ENCODE measurements around the gene VPS45.

VPS45 gene

GRCh38 chr1:150076066-150076465 is 8.5 kb downstream of the VPS45 start:
- no peak for DNase-seq

DNA sequence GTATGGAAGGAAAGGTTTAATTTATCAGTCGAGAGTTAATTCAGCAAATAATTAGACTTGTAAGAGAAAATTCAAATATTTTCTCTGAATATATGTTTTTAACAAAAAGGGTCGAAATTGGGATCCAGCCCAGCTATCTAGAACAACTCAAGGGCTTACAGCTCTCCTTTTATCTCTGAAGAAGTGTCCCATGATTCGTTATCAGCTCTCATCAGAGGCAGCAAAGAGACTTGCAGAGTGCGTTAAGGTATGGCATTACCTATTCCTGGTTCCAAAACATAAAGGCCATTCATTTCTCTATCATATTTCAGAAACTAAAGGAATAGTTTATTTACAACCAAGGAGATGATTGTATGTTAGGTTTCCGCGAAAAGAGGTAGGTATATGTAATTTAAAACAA is 9.4 kb downstream of the VPS45 start:
- DNase-seq: no peak

DNA sequence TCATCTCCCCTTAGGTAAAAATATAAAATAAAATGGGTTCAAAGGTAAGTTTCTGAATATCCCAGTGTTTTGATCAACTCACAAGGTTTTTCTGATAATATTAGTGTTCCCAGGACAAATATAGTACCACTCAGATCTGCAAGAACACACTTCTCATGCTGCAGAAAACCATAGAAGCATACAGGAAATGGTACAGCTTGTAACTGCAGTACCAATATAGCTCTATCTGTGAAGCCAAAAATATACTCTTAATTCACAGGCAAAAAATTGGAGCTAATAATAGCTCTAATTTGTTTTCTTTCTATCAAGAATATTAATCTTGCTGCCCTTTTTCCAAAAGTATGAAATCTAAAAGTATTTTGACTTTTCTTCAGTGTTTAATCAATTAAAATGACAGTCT is 13.2 kb downstream of the VPS45 start:
- DNase-seq: no peak

- DNase-seq: no peak
These were observed 14.9 kb downstream of the VPS45 start for GRCh38 chr1:150082494-150082893.

DNA sequence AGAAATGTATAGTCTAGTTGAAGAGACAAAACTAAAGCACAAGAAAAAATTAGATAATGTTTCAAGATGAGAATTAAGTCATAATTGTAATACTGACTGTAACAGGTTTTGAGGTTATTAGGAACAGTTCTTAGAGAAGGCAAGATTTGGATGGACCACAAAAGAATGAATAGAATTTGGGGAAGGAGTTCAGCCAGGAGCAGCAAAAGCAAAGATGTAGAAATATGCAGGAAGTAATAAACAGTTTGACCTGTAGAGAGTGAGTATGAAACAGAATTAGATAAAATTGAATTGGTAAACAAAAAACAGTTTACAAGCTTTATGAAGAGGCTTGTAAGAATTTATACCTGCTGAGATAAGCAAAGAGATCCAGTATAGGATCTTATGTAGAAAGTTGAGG is 16.3 kb downstream of the VPS45 start:
- no peak for DNase-seq

- no peak for DNase-seq
These were observed 17.8 kb downstream of the VPS45 start for GRCh38 chr1:150085406-150085805.

DNA sequence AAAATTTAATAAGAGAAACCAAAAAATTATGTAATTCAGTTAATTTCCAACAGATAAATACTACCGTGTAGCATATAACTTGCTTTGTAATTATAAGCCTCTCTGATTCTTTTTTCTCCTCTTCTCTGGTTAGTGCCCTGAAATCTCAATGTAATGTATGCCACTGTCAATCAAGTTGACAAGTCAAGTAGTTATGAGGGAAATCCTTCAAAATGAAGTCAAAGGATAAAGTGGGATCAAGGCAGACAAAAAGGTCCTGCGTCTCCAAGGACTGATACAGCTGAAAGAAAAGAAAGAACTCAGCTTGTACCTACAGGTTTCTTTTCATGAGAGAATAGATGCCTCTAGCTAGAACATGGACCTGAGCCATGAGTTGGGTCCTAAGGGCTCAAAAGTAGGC is 19.8 kb downstream of the VPS45 start:
- DNase-seq: no peak

GRCh38 chr1:150089846-150090520 is 22.4 kb downstream of the VPS45 start:
- DNase-seq: no peak

- DNase-seq: no peak
These were observed 24.7 kb downstream of the VPS45 start for GRCh38 chr1:150092180-150092791.

- no peak for DNase-seq
These were observed 26.2 kb downstream of the VPS45 start for GRCh38 chr1:150093805-150094204.

GRCh38 chr1:150094734-150095265 is 27.2 kb downstream of the VPS45 start:
- DNase-seq: no peak

- DNase-seq: no peak
These were observed 35.4 kb downstream of the VPS45 start for GRCh38 chr1:150102986-150103385.

DNA sequence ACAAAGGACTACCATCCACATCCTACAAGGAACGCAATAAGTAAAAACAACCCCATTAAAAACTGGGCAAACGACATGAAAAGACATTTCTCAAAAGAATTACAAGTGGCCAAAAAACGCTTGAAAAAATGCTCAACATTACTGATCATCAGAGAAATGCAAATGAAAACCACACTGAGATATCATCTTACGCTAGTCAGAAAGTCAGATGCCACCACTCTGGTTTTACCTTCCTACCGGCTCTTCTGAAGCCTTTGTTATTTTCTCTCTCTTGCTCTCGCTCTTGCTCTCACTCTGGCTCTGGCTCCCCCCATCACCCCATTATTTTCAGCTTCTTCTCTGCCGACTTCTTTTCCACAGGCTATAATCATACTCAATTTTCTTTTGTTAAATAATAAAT is 38.8 kb downstream of the VPS45 start:
- no peak for DNase-seq

- DNase-seq: no peak
These were observed 42.0 kb downstream of the VPS45 start for GRCh38 chr1:150109586-150109985.

GRCh38 chr1:150110116-150110515 is 42.5 kb downstream of the VPS45 start:
- DNase-seq: no peak

DNA sequence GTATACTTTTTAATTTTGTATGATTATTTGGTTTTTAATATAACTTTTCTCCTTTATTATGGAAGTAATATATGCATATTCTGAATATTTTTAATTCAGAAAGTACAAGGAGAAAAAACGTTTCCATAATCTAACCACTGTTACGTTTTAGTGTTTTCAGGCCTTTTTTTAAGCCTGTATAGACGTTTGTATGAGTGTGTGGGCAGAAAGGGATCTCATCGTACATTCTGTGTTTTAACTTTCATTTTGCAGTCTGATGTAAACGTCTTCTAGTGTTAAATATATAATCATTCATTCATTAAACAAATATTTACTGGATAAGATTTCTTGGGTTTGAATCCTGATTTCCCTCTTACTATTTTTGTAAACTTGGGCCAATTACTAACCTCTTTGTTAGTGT is 44.1 kb downstream of the VPS45 start:
- DNase-seq: no peak

DNA sequence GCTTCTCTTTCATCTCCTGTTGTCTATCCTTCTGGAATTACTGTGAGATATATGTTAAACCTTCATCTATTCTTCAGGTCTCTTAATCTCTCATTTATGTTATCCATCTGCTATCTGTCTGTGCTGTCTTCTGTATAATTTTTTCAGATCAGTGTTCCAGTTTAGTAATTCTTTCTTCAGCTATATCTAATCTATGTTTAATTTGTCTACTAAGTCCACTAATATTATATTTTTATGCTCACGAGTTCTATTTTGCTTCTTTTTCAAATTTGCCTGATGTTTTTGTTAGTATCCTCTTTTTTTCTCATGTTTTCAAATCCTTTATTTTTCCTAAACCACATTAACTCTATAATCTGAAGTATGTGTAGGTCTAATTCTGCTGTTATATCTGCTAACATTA is 47.5 kb downstream of the VPS45 start:
- no peak for DNase-seq

- no peak for DNase-seq
These were observed 51.1 kb downstream of the VPS45 start for GRCh38 chr1:150118716-150119115.

DNA sequence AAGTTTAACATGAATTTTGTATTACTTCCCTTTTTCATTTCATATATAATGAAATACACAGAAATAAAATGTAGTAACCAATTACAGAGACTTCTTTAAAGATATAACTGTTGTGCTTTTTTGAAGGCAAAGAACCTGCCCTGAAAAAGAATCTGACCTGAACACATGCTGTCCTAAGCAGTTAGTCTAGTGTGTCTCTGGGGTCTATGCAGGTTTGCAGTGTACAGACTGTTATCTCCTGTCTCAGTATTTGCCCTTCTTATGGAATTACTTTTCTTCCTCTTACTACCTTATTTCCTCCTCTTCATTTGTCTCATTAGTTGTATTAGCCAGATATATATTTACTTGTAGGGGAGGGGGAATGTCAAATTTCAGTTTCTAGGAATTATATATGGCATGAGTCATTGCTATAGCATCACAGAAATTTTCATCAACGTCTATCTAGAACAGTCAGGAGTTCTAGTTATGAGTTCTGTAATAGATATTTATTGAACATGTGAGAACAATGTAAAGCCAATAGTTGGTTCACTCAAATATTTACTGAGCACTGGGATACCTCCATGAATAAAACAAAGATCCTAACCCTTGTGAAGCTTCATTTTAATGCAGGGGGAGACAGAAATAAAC is 53.8 kb downstream of the VPS45 start:
- no peak for DNase-seq

DNA sequence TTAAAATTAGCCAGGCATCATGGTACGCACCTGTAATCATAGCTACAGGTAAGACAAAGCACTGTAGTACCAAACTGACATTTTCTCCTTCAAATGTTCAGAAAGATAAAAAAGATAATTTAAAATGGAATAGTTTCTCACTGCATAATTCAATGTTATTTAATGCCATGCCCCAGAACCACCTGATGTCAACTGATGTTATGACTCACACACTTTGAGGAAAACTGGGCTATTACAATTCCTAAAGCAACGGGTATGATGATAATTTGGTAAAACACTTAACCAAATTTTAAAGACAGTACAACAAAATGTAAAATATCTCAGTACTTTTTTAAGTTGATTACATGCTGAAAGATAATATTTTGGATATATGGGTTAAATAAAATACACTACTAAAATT is 59.2 kb downstream of the VPS45 start:
- no peak for DNase-seq

GRCh38 chr1:150127464-150127863 is 59.9 kb downstream of the VPS45 start:
- no peak for DNase-seq

DNA sequence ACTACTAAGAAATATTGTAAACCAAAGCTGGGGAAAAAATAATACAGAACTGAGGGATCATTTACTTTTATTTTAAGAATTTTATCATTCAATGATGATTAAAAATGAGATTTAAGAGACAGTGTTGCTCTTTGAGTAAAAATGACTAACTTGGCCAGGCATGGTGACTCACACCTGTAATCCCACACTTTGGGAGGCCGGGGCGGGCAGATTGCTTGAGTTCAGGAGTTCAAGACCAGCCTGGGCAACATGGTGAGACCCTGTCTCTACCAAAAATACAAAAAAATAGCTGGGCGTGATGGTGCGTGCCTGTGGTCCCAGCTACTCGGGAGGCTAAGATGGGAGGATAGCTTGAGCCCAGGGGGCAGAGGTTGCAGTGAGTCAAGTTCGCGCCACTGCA is 60.3 kb downstream of the VPS45 start:
- no peak for DNase-seq

DNA sequence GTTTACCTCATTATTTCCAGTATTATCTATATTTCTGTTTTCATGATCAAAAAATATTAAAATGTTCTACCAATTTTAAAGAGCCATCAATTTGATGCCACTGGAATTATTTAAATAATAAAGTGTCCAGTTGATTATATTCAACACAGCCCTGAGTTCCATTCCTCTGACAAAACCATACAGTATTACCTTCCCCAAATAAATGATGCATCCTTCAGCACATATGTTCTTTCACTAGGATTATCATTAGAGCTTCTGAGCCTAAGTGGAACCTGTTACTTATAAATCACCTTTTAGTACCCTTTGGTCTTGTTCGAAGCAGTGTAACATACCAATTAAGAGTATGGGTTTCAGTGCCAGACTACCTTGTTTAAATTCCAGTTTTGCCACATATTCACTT is 64.8 kb downstream of the VPS45 start:
- DNase-seq: no peak

DNA sequence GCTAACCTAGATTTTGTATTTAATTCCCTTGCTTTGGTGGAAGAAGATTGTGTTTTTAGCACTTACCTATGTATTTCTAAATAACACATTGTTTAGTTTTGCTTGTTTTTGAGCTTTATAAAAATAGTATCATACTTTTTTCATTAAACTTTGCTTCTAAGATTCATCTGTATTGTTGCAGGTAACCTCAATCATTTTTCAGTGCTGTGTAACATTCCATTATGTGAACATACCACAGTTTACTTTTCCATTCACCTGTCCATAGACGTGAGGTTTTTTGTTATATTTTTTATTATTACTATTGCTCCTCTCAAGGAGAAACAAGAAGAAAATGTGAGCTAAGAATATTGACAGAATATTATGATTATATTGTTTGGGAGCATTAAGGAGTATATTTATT is 67.0 kb downstream of the VPS45 start:
- DNase-seq: no peak

Data from NCI-H2029 (cell line).